ENCODE results near the gene MTMR8. TPM values are rescaled to one million over a fixed set of nuclear protein-coding genes. Genes with fewer than 3 reads are reported as not detected.
"Not testable (repeated sequence)": the region's sequence is repeated elsewhere in the genome, so short reads cannot be mapped to it uniquely, and the experiment has no call there.

The MTMR8 gene
- total RNA-seq, 1 donor from 2014 or later, result 4.7 TPM

GRCh38 chrX:64427787-64428186 is 32.5 kb upstream of the MTMR8 start:
- Mint-ChIP-seq H3K36me3 (ENCODE audit: low read depth) (no peaks in the 10 kb centered on the region), H3K4me1 (peaks cover 8% of the 10 kb centered on the region), H3K27ac (no peak overlapping the region), H3K4me3 (no peak overlapping the region), H3K9me3 (no peaks in the 10 kb centered on the region), H3K27me3 (no peaks in the 10 kb centered on the region)
- DNase-seq (no peak), ATAC-seq (ENCODE audit: low read depth) (no peak)
- intact Hi-C loops (cut with micrococcal nuclease), result no loop called here
- no peak for TF ChIP-seq CTCF (IDR thresholded peaks at IDR 0.05)
- POLR2A ChIA-PET, result no interaction called here
- CTCF ChIA-PET, result no interaction called here

GRCh38 chrX:64427281-64427680 is 32.0 kb upstream of the MTMR8 start:
- H3K27me3 Mint-ChIP-seq, result no peaks in the 10 kb centered on the region
- DNase-seq (no peak), ATAC-seq (ENCODE audit: low read depth) (no peak)
- no peaks in the 10 kb centered on the region for H3K36me3 Mint-ChIP-seq (ENCODE audit: low read depth)
- ChIA-PET POLR2A (no interaction called here), CTCF (no interaction called here)
- H3K4me1 Mint-ChIP-seq, result peaks cover 8% of the 10 kb centered on the region
- H3K4me3 Mint-ChIP-seq, result peak overlapping the region; percentile 7
- no peaks in the 10 kb centered on the region for H3K9me3 Mint-ChIP-seq
- intact Hi-C loops (cut with micrococcal nuclease), result no loop called here
- no peak overlapping the region for H3K27ac Mint-ChIP-seq
- TF ChIP-seq CTCF (IDR thresholded peaks at IDR 0.05), result no peak

GRCh38 chrX:64409730-64410129 is 14.5 kb upstream of the MTMR8 start:
- H3K9me3 Mint-ChIP-seq; H3K36me3 Mint-ChIP-seq (ENCODE audit: low read depth); CTCF ChIA-PET; DNase-seq; H3K27ac Mint-ChIP-seq; H3K4me3 Mint-ChIP-seq; H3K4me1 Mint-ChIP-seq; POLR2A ChIA-PET; ATAC-seq (ENCODE audit: low read depth); intact Hi-C loops (cut with micrococcal nuclease); H3K27me3 Mint-ChIP-seq: not testable (repeated sequence)

- Mint-ChIP-seq H3K27ac (no peak overlapping the region), H3K36me3 (ENCODE audit: low read depth) (peaks cover 5% of the 10 kb centered on the region), H3K4me3 (no peak overlapping the region), H3K27me3 (no peaks in the 10 kb centered on the region), H3K9me3 (no peaks in the 10 kb centered on the region), H3K4me1 (peaks cover 25% of the 10 kb centered on the region)
- no peak for TF ChIP-seq CTCF (IDR thresholded peaks at IDR 0.05)
- intact Hi-C loops (cut with micrococcal nuclease), result loop anchor here (10.0 kb wide), 1 partner anchor 643 kb away; a partner anchor contains a TSS
- CTCF ChIA-PET, result no interaction called here
- no peak for DNase-seq
- POLR2A ChIA-PET, result no interaction called here
- no peak for ATAC-seq (ENCODE audit: low read depth)
Measured at GRCh38 chrX:64398088-64398487, 2.8 kb upstream of the MTMR8 start.

GRCh38 chrX:64395568-64395929 is 297 bp upstream of the MTMR8 start:
- H3K4me1 Mint-ChIP-seq, result peaks cover 29% of the 10 kb centered on the region
- ATAC-seq (ENCODE audit: low read depth) (peak; percentile 8), DNase-seq (no peak)
- no peaks in the 10 kb centered on the region for H3K27me3 Mint-ChIP-seq
- intact Hi-C loops (cut with micrococcal nuclease), result loop anchor here (1.0 to 10.0 kb wide), 4 partner anchors 189 to 1044 kb away; partner anchors contain the start of genes SPIN4 and ZC4H2
- no peak for TF ChIP-seq CTCF (IDR thresholded peaks at IDR 0.05)
- H3K36me3 Mint-ChIP-seq (ENCODE audit: low read depth), result peaks cover 5% of the 10 kb centered on the region
- peak overlapping the region; percentile 82 for H3K27ac Mint-ChIP-seq
- peak overlapping the region; percentile 95 for H3K4me3 Mint-ChIP-seq
- ChIA-PET CTCF (no interaction called here), POLR2A (interaction anchor here (1.2 kb wide), 1 partner anchor 189 kb away, joined by 5 read pairs; no protein-coding TSS in a partner anchor)
- no peaks in the 10 kb centered on the region for H3K9me3 Mint-ChIP-seq

Data from activated B cell treated with CpG ODN at 0.5 μM for 24 hours (primary cell).